GM13976 (cell line): Measurements from ENCODE around the gene NDUFA6.
"Not testable (repeated sequence)": the region's sequence is repeated elsewhere in the genome, so short reads cannot be mapped to it uniquely, and the experiment has no call there.

Source experiments
- DNase-seq: peaks from one replicate; pipeline ENCODE4 v3.0.0; 2012; ENCODE audit warnings: low spot score
- CTCF ChIP-seq: IDR thresholded peaks from 2 replicates; pipeline ENCODE4 v1.5.1; 2012; ENCODE audit warnings: borderline replicate concordance, mild to moderate bottlenecking; ENCODE audit not compliant: insufficient read depth; ENCODE audit errors: extremely low read depth, missing control alignments, control extremely low read depth
- in situ Hi-C: fragments of 300-500 bp; cut with MboI; formaldehyde crosslinking; loops from one replicate; pipeline ENCODE4 v1.12.0; 2022; ENCODE audit warnings: low sequenced_read_pairs, mixed read lengths, inconsistent platforms; ENCODE audit not compliant: unreplicated experiment

The NDUFA6 gene

DNA sequence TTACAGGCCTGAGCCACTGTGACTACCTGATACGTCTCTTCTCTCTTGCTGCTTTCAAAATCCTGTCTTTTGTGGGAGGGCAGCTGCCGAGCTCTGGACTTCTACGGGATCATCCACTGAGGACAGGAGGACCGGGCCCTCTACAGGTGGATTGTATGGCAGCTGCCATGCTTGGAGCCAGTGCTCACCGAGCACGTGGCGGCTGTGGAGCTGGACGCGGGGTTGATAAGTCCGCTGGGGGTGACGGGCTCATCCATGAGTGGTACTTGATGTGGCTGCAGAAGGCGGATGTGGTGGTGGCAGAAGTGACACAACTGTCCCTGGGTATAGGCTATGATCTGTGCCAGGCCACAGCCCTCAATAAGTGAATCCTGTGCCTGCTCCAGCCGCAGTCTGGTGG, 41.9 kb upstream of the NDUFA6 start:
- no peak for TF ChIP-seq CTCF
- DNase-seq = no peak
- in situ Hi-C loops = no loop called here

GRCh38 chr22:42131562-42131961, 41.0 kb upstream of the NDUFA6 start:
- in situ Hi-C loops = no loop called here
- no peak for TF ChIP-seq CTCF
- no peak for DNase-seq

GRCh38 chr22:42130639-42131431, 40.3 kb upstream of the NDUFA6 start, which contains the start of gene CYP2D6:
CYP2D6 (minus strand) TSS chr22:42130810; CDS start chr22:42130791, 19 bp downstream.
- DNase-seq, in situ Hi-C loops: not testable (repeated sequence)

DNA sequence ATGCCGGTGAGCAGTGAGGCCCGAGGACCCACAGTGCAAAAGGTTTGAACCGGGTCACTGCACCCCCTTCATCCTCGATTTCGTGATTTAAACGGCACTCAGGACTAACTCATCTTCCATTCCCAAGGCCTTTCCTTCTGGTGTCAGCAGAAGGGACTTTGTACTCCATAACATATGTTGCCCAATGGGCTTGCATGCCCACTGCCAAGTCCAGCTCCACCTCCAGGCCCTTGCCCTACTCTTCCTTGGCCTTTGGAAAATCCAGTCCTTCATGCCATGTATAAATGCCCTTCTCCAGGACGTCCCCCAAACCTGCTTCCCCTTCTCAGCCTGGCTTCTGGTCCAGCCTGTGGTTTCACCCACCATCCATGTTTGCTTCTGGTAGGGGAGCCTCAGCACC, 39.6 kb upstream of the NDUFA6 start:
- DNase-seq, in situ Hi-C loops: not testable (repeated sequence)

GRCh38 chr22:42128776-42129694, 38.5 kb upstream of the NDUFA6 start:
- DNase-seq, in situ Hi-C loops: not testable (repeated sequence)

DNA sequence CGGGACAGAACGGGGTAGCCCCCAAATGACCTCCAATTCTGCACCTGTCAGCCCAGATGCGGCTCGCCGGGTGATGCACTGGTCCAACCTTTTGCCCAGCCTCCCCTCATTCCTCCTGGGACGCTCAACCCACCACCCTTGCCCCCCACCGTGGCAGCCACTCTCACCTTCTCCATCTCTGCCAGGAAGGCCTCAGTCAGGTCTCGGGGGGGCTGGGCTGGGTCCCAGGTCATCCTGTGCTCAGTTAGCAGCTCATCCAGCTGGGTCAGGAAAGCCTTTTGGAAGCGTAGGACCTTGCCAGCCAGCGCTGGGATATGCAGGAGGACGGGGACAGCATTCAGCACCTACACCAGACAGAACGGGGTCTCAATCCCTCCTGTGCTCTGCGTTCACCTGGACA, 37.4 kb upstream of the NDUFA6 start:
- in situ Hi-C loops, DNase-seq: not testable (repeated sequence)

DNA sequence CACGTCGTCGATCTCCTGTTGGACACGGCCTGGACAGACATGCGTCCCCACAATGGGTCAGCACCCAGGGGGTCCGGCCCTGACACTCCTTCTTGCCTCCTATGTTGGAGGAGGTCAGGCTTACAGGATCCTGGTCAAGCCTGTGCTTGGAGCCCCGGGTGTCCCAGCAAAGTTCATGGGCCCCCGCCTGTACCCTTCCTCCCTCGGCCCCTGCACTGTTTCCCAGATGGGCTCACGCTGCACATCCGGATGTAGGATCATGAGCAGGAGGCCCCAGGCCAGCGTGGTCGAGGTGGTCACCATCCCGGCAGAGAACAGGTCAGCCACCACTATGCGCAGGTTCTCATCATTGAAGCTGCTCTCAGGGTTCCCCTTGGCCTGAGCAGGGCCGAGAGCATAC, 37.0 kb upstream of the NDUFA6 start:
- DNase-seq = no peak
- TF ChIP-seq CTCF = no peak
- in situ Hi-C loops = no loop called here

GRCh38 chr22:42123529-42123928, 33.0 kb upstream of the NDUFA6 start:
- in situ Hi-C loops, DNase-seq: not testable (repeated sequence)

- in situ Hi-C loops = not testable (repeated sequence)
- peak; percentile 57 for DNase-seq
Measured at GRCh38 chr22:42120231-42121021, 29.9 kb upstream of the NDUFA6 start.
